Left renal cortex interstitium (tissue), 4 donors: ENCODE data around the gene SPAAR. TPM values are rescaled to one million over a fixed set of nuclear protein-coding genes. Genes with fewer than 3 reads are reported as not detected.

Experiments
- DNase-seq, 4 donors: peaks; one replicate each; pipeline ENCODE4 v3.0.0-alpha.2; 2013; ENCODE audit warnings: low read depth in 4 of 4, low spot score in 2 of 4, missing footprints in 1 of 4
- polyA plus RNA-seq, 4 donors: library from polyadenylated mRNA; unstranded; fragments of 120-200 nt; gene quantifications; one replicate each; pipeline ENCODE4 v1.2.1, GENCODE V29; 2013; ENCODE audit not compliant: insufficient read length in 4 of 4

The SPAAR gene
- polyA plus RNA-seq, 4 donors = 1.3 to 2.2 (median 2.1) TPM

- DNase-seq = no peak
Observed at GRCh38 chr9:35944173-35944572, 34.9 kb downstream of the SPAAR start.

DNA sequence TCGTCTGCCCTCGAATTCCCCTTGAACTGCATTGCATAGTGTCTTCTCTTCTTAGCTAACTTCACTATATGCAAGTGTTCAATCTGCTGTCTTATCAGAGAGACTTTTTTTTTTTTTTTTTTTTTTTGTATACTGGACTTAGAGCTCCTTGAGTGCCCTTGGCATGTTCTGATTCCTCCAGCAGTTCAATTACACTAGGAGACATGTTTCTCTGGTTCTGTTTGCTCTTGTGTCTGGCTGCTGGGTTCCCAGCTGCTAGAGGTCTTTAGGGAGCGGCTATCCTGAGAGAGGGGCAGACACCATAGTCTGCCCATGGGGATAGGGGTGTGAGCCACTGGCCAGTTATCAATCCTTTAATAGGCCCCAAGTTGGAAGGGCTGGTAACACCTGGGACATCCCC is 35.6 kb downstream of the SPAAR start:
- no peak for DNase-seq

DNA sequence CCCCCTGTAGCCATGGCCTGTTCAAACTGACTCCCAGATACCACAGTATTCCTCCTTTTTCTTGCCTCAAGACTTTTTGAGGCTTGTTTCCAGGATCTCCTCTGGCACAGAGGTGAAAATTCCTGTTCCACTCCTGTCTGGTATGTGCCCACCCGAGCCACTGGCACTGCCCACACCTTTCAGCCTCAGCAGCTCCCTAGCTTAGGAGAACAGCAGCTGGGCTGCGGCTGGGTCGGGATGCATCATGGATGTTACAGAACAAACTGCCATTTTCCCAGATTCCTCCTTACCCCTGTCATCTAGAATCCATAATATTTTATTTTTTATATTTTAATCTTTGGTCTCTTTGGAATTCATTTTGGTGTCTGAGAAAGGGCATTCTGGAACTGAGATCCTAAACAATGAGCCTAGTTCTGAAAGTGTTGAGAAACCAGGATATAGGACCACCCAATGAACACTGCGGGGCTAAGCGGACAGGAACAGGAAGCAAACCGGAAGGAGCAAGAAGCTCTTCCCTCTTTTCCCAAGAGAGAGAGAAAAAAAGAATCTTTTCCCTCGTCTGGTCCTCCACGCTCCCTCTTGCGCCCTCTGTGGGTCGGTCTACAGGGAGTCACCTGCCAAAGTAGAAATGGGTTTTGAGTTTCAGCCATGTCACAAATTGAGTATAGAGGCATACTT is 36.2 kb downstream of the SPAAR start:
- peak in 1 of 4 donors; percentile 68 for DNase-seq

GRCh38 chr9:35948451-35948850 is 39.2 kb downstream of the SPAAR start:
- no peak for DNase-seq

DNA sequence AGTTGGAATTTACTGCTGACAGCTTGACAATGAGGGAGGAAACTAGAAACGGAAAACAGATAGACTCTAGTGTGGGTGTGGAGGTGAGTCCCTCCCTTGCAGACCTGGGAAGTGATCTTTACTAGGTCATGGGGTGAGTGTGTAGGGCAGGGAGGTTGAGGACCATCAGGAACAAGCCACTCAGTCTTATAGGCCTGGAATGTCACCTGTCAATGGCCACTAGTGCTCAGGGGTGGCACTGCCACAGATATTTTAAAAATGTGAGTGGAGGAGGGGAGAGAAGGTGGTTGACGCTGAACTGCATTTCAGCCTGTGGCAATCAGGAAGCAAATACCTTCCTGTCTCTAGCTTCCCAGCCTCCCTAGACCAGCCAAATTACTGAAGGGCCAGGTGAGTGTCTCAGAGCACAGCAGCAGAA is 39.6 kb downstream of the SPAAR start:
- no peak for DNase-seq

- DNase-seq = no peak
Observed at GRCh38 chr9:35951736-35952135, 42.4 kb downstream of the SPAAR start.

DNA sequence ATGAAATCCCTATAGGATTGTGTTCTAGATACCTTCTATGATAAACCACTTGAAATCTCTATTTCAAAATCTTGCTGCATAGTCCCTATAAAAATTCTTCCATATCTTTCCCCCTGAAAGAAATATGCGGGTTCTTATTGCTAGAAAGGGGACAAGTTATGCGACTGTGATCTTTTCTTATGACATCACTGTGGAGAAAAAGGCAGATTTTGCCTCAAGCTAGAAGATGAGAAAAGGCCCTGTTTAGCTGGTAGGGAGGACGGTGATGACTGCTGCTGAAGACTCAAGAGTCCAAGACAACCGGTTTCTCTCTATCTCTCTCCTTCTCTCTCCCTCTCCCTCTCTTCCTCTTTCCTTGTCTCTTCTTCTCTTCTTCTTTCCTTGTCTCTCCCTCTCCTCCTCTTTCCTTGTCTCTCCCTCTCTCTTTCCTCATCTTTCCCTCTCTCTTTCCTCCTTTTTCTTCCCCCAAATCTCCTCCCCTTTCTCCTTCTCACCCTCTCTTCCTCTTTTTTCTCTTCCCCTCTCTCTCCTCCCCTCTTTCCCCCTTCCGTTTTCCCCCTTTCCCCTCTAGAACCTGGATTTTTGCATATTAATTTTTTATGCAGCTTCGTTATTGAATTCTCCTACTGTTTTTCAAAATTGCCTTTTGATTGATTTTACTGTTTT is 43.4 kb downstream of the SPAAR start:
- DNase-seq = no peak

GRCh38 chr9:35954942-35955546 is 45.8 kb downstream of the SPAAR start:
- DNase-seq = peak in 3 of 4 donors; percentile 53 to 67 (median 62)

DNA sequence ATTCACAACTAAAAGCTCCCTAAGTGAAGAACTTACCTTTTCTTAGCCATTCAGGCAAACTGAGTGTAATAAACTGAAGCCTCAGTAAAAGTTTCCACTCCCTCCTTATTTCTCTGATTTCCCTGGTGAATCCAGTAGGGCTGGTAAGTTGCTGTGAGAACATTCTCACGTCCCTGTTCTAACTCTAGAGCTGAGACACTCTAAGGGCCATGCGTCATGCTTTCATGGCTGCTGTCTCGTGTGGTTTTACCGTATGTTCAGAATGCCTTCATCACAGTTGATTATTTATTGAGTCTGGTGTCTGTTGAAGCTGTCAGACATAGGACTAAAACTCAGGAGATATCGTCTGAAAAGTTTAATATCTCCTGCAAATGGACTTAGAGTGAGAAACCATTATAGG is 47.4 kb downstream of the SPAAR start:
- no peak for DNase-seq

- DNase-seq = no peak
Observed at GRCh38 chr9:35958104-35958837, 49.0 kb downstream of the SPAAR start, which contains the start of gene OR2S2. TSS of gene OR2S2 (minus strand) at chr9:35958154. CDS start at chr9:35958098, 56 bp downstream.

DNA sequence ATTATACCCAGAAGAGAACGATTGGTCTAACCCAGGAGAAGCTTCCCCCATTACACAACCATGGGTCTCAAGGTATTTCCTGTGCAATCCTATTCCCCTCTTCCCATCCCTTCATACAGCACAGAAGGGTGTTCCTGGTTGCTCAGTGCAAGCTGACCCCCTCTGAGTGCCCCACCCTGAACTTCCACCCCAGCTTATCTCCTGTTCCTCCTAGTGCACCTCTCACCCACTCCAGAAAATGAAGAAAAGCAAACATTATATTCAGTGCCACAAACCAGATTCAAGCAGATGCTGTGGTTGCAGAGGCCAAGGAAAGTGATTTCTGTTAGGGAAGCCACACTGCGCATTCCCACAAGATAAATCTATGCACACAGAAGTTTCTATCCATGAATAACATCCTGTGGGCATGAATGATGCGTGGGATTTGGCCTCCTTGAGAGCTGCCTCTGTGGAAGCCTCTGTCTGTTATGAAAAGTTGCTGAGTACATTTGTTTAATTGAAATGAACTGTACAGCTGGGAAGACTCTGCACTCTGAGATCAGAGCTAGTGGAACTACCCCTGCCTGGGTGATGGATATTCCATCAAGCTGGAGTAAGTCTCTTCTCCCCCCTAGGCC is 50.9 kb downstream of the SPAAR start:
- no peak for DNase-seq

Other genes with a start within 250 kb of the SPAAR start
- gene ARHGEF39, start 244.3 kb upstream of the SPAAR start, polyA plus RNA-seq = 10 to 100 TPM in 2 of 4 donors, 1 to 10 TPM in 2; 6.1 to 11.0 (median 9.9) TPM
- gene CA9, start 235.6 kb upstream of the SPAAR start, polyA plus RNA-seq = 1 to 10 TPM in 1 of 4 donors, under 1 TPM in 3; 0.61 to 1.2 (median 0.89) TPM
- 100 to 1,000 TPM; 127 to 206 (median 194) TPM for gene TPM2, start 219.6 kb upstream of the SPAAR start, polyA plus RNA-seq
- 100 to 1,000 TPM; 144 to 186 (median 174) TPM for gene TLN1, start 177.3 kb upstream of the SPAAR start, polyA plus RNA-seq
- 10 to 100 TPM; 38.0 to 44.0 (median 39.0) TPM for gene CREB3, start 176.8 kb upstream of the SPAAR start, polyA plus RNA-seq
- 100 to 1,000 TPM in 2 of 4 donors, 10 to 100 TPM in 2; 91.6 to 145 (median 116) TPM for gene GBA2, start 160.3 kb upstream of the SPAAR start, polyA plus RNA-seq
- 10 to 100 TPM; 26.0 to 31.0 (median 27.8) TPM for gene RGP1, start 160.2 kb upstream of the SPAAR start, polyA plus RNA-seq
- gene MSMP, start 155.2 kb upstream of the SPAAR start, polyA plus RNA-seq = not detected
- 10 to 100 TPM; 20.5 to 30.8 (median 27.7) TPM for gene NPR2, start 117.9 kb upstream of the SPAAR start, polyA plus RNA-seq
- 1 to 10 TPM; 5.2 to 9.5 (median 6.0) TPM for gene SPAG8, start 97.2 kb upstream of the SPAAR start, polyA plus RNA-seq
- 10 to 100 TPM; 47.6 to 70.1 (median 52.5) TPM for gene HINT2, start 94.4 kb upstream of the SPAAR start, polyA plus RNA-seq
- gene FAM221B, start 80.8 kb upstream of the SPAAR start, polyA plus RNA-seq = under 1 TPM in 3 of 4 donors, not detected in 1; 0.08 to 0.60 (median 0.22) TPM
- gene TMEM8B, start 80.3 kb upstream of the SPAAR start, polyA plus RNA-seq = 10 to 100 TPM; 25.6 to 39.5 (median 29.2) TPM
- gene OR13J1, start 39.1 kb upstream of the SPAAR start, polyA plus RNA-seq = not detected
- under 1 TPM in 3 of 4 donors, not detected in 1; 0.19 to 0.61 (median 0.28) TPM for gene HRCT1, start 3.3 kb upstream of the SPAAR start, polyA plus RNA-seq
- not detected for gene OR2S2, start 48.7 kb downstream of the SPAAR start, polyA plus RNA-seq
- 10 to 100 TPM; 27.5 to 30.9 (median 29.2) TPM for gene RECK, start 127.4 kb downstream of the SPAAR start, polyA plus RNA-seq
- gene GLIPR2, start 227.2 kb downstream of the SPAAR start, polyA plus RNA-seq = 10 to 100 TPM; 37.7 to 44.7 (median 38.9) TPM